WTC11 (cell line): ENCODE results near the gene DAPK3.

Experiments used
- JUN ChIP-seq: sonication (generic); formaldehyde crosslinking; IDR thresholded peaks from 2 replicates; pipeline ENCODE4 v1.8.0; 2023; ENCODE audit warnings: mild to moderate bottlenecking, missing genetic modification reagents
- TF ChIP-seq, protein P1 (sequence below): fragments of 200-600 bp; IDR thresholded peaks from 2 replicates; pipeline ENCODE4 v1.8.0; 2022; ENCODE audit warnings: antibody characterized with exemption

DNA sequence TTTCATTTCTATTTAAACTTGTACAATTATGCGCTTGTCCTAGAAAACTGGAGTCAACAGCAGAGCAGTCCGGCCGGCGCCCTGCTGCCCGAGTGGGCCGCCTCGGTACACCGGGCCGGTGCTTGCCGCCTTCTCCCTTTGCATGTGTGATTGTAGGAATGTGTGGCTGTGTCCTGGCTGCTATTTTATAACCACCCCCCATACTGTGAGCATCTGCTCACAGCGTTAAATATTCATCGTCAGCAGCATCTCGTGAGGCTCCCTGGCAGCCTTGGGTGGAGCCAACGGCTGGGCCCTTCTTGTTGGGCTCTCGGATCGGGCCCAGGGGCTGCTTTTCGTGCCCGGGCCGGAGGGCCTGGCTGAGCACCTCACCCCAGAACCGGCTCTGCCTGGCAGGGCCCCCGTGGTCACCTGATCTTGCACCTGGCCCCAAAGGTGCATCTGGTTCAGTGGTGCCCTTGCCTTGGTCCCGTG is 47.3 kb upstream of the DAPK3 start:
- TF ChIP-seq, protein P1, sequence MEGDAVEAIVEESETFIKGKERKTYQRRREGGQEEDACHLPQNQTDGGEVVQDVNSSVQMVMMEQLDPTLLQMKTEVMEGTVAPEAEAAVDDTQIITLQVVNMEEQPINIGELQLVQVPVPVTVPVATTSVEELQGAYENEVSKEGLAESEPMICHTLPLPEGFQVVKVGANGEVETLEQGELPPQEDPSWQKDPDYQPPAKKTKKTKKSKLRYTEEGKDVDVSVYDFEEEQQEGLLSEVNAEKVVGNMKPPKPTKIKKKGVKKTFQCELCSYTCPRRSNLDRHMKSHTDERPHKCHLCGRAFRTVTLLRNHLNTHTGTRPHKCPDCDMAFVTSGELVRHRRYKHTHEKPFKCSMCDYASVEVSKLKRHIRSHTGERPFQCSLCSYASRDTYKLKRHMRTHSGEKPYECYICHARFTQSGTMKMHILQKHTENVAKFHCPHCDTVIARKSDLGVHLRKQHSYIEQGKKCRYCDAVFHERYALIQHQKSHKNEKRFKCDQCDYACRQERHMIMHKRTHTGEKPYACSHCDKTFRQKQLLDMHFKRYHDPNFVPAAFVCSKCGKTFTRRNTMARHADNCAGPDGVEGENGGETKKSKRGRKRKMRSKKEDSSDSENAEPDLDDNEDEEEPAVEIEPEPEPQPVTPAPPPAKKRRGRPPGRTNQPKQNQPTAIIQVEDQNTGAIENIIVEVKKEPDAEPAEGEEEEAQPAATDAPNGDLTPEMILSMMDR: no peak
- no peak for TF ChIP-seq JUN
